GM23338 (cell line): ENCODE measurements around the gene TMEM60.
A peak's percentile ranks its signal among the peaks of the same experiment; 100 is the strongest.

Experiments
- CREB1 ChIP-seq: fragments of 250-450 bp; sonication (Bioruptor Pico); IDR thresholded peaks from 2 replicates; pipeline ENCODE4 v1.5.0; 2020; ENCODE audit warnings: low read depth, mild to moderate bottlenecking, moderate library complexity
- EZH2 ChIP-seq: fragments of 200-600 bp; sonication (generic); IDR thresholded peaks from one replicate; pipeline ENCODE4 v1.8.0; 2017; ENCODE audit warnings: antibody characterized with exemption, mild to moderate bottlenecking, low read depth; ENCODE audit not compliant: unreplicated experiment
- EZH2phosphoT487 ChIP-seq: fragments of 200-600 bp; sonication (generic); IDR thresholded peaks from one replicate; pipeline ENCODE4 v1.8.1; 2018; ENCODE audit warnings: antibody characterized with exemption; ENCODE audit not compliant: unreplicated experiment
- JUNB ChIP-seq: IDR thresholded peaks from one replicate; pipeline ENCODE4 v1.6.1; 2016; ENCODE audit warnings: antibody characterized with exemption; ENCODE audit not compliant: unreplicated experiment
- NANOG ChIP-seq: IDR thresholded peaks from 2 replicates; pipeline ENCODE4 v1.6.1; 2016; ENCODE audit warnings: antibody characterized with exemption, borderline replicate concordance
- POLR2AphosphoS5 ChIP-seq: IDR thresholded peaks from 2 replicates; pipeline ENCODE4 v1.6.1; 2016; ENCODE audit warnings: antibody characterized with exemption, low read depth
- STAT1 ChIP-seq: IDR thresholded peaks from one replicate; pipeline ENCODE4 v1.6.1; 2016; ENCODE audit warnings: antibody characterized with exemption; ENCODE audit not compliant: unreplicated experiment
- ZNF114 ChIP-seq: fragments of 250-450 bp; sonication (Bioruptor Pico); IDR thresholded peaks from 2 replicates; pipeline ENCODE4 v1.5.0; 2020; ENCODE audit warnings: mild to moderate bottlenecking, moderate library complexity
- ZNF331 ChIP-seq: fragments of 250-450 bp; sonication (Bioruptor Pico); IDR thresholded peaks from 2 replicates; pipeline ENCODE4 v1.5.0; 2020; ENCODE audit warnings: low read depth, mild to moderate bottlenecking, moderate library complexity
- TF ChIP-seq, protein P1 (sequence below), 2 experiments: fragments of 200-600 bp in 1 of 2; sonication (generic) in 1 of 2; conservative IDR thresholded peaks; 2 replicates each; pipeline versions ENCODE4 v1.5.1 to v1.6.1; 2016 to 2017; ENCODE audit warnings: antibody characterized with exemption in 2 of 2, low read depth in 2 of 2, mild to moderate bottlenecking in 2 of 2, moderate library complexity in 1 of 2
- TF ChIP-seq, protein P2 (sequence below): IDR thresholded peaks from one replicate; pipeline ENCODE4 v1.6.1; 2018; ENCODE audit warnings: antibody characterized with exemption; ENCODE audit not compliant: unreplicated experiment
- TF ChIP-seq, protein P3 (sequence below): IDR thresholded peaks from 2 replicates; pipeline ENCODE4 v1.6.1; 2016; ENCODE audit warnings: antibody characterized with exemption
- TF ChIP-seq, protein P4 (sequence below): fragments of 250-450 bp; sonication (Bioruptor Pico); IDR thresholded peaks from 2 replicates; pipeline ENCODE4 v1.5.0; 2020; ENCODE audit warnings: mild to moderate bottlenecking, moderate library complexity

DNA sequence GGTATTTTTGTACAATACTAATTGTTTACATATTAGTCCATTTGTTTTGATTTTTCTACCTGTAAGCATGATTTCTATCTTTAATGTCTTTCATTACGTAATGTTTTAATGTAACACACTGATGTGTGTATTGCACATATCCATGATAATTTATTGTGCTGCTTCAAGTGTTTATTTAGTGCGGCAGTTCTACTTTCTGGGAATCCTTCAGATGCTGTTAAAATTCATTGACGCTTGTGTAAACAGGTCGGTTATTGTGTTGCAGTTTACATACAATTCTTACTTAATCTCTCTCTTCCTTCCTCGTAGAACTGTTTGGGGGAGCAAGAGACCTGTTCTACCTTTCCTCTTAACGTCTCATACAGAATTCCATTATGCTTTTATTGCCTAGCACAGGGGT, 6.9 kb downstream of the TMEM60 start:
- TF ChIP-seq, protein P1, sequence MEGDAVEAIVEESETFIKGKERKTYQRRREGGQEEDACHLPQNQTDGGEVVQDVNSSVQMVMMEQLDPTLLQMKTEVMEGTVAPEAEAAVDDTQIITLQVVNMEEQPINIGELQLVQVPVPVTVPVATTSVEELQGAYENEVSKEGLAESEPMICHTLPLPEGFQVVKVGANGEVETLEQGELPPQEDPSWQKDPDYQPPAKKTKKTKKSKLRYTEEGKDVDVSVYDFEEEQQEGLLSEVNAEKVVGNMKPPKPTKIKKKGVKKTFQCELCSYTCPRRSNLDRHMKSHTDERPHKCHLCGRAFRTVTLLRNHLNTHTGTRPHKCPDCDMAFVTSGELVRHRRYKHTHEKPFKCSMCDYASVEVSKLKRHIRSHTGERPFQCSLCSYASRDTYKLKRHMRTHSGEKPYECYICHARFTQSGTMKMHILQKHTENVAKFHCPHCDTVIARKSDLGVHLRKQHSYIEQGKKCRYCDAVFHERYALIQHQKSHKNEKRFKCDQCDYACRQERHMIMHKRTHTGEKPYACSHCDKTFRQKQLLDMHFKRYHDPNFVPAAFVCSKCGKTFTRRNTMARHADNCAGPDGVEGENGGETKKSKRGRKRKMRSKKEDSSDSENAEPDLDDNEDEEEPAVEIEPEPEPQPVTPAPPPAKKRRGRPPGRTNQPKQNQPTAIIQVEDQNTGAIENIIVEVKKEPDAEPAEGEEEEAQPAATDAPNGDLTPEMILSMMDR (conservative IDR thresholded peaks at IDR 0.05; ENCODE audit: low read depth in 2 of 2) = no peak
- TF ChIP-seq POLR2AphosphoS5 (no peak), EZH2 (no peak), EZH2phosphoT487 (no peak), ZNF331 (CRISPR knock-in tag) (no peak), CREB1 (no peak), JUNB (no peak), STAT1 (no peak), NANOG (peak; percentile 33; the same call in 1 of the 2 replicates), ZNF114 (CRISPR knock-in tag) (no peak)
- TF ChIP-seq, protein P2, sequence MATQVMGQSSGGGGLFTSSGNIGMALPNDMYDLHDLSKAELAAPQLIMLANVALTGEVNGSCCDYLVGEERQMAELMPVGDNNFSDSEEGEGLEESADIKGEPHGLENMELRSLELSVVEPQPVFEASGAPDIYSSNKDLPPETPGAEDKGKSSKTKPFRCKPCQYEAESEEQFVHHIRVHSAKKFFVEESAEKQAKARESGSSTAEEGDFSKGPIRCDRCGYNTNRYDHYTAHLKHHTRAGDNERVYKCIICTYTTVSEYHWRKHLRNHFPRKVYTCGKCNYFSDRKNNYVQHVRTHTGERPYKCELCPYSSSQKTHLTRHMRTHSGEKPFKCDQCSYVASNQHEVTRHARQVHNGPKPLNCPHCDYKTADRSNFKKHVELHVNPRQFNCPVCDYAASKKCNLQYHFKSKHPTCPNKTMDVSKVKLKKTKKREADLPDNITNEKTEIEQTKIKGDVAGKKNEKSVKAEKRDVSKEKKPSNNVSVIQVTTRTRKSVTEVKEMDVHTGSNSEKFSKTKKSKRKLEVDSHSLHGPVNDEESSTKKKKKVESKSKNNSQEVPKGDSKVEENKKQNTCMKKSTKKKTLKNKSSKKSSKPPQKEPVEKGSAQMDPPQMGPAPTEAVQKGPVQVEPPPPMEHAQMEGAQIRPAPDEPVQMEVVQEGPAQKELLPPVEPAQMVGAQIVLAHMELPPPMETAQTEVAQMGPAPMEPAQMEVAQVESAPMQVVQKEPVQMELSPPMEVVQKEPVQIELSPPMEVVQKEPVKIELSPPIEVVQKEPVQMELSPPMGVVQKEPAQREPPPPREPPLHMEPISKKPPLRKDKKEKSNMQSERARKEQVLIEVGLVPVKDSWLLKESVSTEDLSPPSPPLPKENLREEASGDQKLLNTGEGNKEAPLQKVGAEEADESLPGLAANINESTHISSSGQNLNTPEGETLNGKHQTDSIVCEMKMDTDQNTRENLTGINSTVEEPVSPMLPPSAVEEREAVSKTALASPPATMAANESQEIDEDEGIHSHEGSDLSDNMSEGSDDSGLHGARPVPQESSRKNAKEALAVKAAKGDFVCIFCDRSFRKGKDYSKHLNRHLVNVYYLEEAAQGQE = no peak
- TF ChIP-seq, protein P3, sequence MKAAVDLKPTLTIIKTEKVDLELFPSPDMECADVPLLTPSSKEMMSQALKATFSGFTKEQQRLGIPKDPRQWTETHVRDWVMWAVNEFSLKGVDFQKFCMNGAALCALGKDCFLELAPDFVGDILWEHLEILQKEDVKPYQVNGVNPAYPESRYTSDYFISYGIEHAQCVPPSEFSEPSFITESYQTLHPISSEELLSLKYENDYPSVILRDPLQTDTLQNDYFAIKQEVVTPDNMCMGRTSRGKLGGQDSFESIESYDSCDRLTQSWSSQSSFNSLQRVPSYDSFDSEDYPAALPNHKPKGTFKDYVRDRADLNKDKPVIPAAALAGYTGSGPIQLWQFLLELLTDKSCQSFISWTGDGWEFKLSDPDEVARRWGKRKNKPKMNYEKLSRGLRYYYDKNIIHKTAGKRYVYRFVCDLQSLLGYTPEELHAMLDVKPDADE = no peak
- TF ChIP-seq, protein P4, sequence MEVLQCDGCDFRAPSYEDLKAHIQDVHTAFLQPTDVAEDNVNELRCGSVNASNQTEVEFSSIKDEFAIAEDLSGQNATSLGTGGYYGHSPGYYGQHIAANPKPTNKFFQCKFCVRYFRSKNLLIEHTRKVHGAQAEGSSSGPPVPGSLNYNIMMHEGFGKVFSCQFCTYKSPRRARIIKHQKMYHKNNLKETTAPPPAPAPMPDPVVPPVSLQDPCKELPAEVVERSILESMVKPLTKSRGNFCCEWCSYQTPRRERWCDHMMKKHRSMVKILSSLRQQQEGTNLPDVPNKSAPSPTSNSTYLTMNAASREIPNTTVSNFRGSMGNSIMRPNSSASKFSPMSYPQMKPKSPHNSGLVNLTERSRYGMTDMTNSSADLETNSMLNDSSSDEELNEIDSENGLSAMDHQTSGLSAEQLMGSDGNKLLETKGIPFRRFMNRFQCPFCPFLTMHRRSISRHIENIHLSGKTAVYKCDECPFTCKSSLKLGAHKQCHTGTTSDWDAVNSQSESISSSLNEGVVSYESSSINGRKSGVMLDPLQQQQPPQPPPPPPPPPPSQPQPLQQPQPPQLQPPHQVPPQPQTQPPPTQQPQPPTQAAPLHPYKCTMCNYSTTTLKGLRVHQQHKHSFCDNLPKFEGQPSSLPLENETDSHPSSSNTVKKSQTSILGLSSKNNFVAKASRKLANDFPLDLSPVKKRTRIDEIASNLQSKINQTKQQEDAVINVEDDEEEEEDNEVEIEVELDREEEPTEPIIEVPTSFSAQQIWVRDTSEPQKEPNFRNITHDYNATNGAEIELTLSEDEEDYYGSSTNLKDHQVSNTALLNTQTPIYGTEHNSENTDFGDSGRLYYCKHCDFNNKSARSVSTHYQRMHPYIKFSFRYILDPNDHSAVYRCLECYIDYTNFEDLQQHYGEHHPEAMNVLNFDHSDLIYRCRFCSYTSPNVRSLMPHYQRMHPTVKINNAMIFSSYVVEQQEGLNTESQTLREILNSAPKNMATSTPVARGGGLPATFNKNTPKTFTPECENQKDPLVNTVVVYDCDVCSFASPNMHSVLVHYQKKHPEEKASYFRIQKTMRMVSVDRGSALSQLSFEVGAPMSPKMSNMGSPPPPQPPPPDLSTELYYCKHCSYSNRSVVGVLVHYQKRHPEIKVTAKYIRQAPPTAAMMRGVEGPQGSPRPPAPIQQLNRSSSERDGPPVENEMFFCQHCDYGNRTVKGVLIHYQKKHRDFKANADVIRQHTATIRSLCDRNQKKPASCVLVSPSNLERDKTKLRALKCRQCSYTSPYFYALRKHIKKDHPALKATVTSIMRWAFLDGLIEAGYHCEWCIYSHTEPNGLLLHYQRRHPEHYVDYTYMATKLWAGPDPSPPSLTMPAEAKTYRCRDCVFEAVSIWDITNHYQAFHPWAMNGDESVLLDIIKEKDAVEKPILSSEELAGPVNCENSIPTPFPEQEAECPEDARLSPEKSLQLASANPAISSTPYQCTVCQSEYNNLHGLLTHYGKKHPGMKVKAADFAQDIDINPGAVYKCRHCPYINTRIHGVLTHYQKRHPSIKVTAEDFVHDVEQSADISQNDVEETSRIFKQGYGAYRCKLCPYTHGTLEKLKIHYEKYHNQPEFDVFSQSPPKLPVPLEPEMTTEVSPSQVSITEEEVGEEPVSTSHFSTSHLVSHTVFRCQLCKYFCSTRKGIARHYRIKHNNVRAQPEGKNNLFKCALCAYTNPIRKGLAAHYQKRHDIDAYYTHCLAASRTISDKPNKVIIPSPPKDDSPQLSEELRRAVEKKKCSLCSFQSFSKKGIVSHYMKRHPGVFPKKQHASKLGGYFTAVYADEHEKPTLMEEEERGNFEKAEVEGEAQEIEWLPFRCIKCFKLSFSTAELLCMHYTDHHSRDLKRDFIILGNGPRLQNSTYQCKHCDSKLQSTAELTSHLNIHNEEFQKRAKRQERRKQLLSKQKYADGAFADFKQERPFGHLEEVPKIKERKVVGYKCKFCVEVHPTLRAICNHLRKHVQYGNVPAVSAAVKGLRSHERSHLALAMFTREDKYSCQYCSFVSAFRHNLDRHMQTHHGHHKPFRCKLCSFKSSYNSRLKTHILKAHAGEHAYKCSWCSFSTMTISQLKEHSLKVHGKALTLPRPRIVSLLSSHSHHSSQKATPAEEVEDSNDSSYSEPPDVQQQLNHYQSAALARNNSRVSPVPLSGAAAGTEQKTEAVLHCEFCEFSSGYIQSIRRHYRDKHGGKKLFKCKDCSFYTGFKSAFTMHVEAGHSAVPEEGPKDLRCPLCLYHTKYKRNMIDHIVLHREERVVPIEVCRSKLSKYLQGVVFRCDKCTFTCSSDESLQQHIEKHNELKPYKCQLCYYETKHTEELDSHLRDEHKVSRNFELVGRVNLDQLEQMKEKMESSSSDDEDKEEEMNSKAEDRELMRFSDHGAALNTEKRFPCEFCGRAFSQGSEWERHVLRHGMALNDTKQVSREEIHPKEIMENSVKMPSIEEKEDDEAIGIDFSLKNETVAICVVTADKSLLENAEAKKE (CRISPR knock-in tag) = no peak
